ENCODE measurements around the gene USP9X.
"Not testable (repeated sequence)": the region's sequence is repeated elsewhere in the genome, so short reads cannot be mapped to it uniquely, and the experiment has no call there.

Gene USP9X

DNA sequence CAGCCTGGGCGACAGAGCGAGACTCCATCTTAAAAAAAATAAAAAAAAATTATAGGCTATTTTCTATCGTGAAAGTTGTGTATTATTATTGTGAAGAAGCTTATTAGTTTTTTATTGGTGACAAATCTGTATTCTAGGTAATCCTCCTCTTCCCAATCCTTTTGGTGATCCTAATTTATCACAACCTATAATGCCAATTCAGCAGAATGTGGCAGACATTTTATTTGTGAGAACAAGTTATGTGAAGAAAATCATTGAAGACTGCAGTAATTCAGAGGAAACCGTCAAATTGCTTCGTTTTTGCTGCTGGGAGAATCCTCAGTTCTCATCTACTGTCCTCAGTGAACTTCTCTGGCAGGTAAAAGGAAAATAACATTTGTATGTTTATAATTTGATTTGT lies 139.4 kb downstream of the USP9X start:
- no peak for DNase-seq

DNA sequence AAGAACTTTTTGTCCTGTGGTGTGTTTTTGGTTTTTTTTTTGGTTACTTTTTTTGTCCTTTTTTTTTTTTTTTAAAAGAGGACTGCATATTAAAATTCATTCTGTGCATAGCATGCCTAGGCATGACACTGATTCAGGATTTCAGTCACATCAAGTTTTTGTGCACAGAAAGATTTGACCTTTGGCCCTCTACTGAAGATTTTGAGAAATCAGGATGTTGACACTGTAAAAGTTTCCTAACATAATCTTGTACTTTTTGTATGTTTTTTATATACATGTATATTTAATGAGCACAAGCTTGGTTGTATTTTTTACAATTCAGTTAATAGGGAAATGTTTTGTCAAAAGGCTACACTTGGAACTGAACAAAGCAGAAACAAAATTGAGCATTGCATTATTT lies 148.7 kb downstream of the USP9X start:
- DNase-seq = no peak

DNA sequence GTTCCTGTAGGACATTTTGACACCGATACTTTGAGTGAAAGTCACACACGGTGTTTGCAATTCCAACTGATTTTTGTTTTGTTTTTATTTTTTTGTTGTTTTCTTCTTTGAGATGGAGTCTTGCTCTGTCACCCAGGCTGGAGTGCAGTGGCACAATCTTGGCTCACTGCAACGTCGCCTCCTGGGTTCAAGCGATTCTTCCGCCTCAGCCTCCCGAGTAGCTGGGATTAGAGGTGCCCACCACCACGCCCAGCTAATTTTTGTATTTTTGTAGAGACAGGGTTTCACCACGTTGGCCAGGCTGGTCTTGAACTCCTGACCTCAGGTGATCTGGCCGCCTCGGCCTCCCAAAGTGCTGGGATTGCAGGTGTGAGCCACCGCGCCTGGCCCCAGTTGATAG lies 149.2 kb downstream of the USP9X start:
- not testable (repeated sequence) for DNase-seq

DNA sequence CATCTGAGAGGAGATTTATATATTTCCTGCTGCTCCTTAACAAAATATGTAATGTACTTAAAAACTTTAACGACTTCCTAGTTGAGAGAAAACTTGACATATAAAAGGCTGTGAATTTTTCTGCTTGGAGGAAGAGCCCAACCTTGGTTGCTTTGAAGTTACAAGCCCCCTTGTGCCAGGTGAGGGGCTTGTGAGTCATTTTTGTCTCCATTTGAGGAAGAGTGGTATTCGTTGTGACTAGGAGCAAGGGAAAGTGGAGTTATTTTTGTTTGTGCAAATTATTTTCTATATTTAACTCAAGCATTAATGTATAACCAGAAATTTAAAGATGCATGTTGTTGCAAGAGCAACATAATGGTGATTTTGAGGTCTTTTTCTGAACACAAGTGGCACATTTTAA lies 149.7 kb downstream of the USP9X start:
- DNase-seq = no peak

DNA sequence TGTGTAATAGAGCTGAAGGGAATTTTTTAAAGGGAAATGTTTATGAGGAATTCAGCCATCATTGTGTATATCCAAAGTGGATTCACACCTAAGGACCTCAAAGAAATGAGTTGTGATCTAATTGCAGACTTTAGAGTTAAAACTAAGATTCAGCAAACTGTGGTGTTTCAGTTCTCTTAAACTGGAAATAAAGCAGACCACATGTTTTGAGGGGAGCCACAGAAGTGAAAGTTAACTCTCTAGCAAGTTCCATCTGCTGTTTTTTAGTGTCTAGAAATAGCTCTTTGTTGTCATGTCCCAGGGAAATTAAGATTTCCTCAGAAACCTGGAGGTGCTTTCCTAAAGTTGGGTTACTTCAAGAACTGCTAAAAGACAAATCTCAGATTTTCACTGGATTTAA lies 151.4 kb downstream of the USP9X start:
- no peak for DNase-seq

DNA sequence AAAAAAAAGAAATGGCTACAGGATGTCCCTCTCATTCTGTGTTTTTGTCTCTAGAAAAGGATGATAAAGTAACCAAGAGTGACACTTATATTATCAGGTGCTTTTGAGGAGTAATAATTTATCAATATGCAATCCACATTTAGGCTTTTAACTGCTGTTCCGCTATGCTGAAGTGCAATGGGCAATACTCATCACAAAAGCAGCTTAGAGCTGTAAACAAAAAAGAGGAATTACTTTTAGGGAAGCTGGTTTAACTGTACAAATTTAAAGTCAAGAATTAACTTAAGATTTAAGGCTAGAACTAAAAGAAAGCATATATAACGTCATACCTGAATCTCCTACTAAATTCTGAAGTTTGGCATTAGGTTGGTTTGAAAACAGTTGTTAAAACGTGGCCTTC lies 155.3 kb downstream of the USP9X start:
- DNase-seq = no peak

DNA sequence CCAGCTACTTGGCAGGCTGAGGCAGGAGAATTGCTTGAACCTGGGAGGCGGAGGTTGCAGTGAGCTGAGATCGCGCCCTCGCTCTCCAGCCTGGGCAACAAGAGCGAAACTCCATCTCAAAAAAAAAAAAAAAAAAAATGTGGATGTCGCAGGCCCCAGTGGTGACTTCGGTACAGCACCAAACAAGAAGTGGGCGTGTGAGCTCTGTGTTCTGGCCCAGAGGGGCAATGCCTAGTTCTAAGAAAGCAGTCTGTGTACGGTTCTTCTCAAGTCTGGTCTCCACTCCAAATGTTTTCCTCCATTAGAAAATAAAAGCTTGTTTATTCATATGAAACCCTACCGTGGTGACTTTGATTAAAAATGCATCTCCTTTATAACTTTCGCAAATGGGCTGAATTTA lies 156.7 kb downstream of the USP9X start:
- no peak for DNase-seq

DNA sequence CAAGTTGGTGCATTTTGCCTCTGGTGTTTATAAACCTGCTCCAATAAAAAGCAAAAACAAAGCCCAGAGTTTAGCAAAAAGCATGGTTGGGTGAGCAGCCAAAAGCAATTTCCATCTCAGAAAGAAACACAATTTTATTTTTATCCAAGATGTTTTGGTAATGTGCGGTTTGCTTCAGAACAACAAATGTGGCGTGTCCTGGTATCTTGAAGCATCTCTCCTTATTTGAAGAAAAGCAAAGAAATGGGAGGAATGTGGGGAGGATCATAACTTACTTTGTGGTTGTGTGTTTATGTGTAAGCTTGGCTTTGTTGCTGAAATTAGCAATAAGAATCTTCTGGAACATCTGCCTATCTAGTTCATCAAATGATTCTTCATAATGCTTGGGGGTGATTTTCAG lies 160.4 kb downstream of the USP9X start:
- DNase-seq = no peak

DNA sequence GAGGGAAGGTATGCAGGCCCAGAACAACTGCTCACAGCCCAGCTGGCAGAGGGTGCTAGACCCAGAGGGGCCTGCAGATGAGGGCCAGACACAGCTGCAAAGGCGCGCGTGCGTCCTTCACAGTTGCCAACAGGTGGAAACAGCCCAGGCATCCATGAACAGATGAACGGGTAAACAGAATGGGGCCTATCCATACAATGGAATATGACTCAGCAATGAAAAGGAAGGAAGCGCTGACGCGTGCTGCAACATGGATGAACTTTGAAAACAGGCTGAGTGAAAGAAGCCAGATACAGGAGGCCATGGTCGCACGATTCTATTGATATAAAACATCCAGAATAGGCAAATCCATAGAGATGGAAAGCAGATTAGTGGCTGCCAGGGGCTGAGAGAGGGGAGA lies 165.6 kb downstream of the USP9X start:
- DNase-seq = no peak

DNA sequence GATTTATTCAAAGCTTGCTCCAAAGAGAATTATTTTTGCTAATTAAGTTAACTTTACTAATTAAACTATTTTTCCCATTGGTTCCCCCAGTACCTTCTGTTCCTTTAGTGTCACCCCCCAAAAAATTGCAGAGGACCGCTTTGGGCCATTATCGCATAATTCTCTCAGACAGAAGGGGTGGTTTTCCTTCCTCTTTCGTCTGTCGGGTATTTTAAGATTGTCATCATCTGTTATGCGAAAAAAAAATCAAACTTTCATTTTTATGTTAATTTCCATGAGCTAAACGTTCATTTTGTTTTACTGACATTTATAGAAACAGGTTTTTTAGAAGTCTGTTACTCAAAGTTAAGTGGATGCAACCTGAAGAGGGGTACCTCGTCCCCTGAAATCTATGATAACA lies 172.6 kb downstream of the USP9X start:
- no peak for DNase-seq

DNA sequence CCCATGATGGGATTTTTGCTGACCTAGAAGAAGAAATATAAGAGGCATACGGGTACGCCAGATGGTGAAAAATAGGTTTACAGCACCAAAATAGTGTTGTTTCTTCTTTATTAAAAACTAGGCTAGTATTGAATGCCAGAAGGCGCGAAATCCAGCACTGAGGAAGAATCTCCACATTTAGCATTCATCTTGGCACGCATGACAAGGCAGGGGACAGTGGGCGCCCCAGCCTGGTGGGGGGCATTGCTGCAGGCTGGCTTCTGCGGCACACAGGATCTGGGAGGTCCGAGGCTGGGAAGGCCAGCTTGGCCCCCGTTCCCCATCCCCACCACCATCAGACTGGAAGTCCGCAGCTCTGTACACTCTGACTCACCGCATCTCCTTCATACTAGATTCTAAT lies 173.0 kb downstream of the USP9X start:
- DNase-seq = no peak

DNA sequence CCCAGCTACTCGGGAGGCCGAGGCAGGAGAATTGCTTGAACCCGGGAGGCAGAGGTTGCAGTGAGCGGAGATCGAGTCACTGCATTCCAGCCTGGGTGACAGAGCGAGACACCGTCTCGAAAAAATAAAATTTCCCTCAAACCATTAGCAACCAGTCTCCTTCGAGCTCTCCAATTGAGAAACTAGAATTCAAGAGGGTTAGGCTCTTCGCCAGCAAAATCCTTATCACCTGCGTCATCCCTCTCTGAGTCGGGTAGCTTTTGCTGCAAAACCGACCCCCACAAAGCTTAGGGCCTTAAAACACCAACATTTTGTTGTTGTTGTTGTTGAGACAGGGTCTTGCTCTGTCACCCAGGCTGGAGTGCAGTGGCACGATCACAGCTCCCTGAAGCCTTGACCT lies 173.6 kb downstream of the USP9X start:
- DNase-seq = no peak

DNA sequence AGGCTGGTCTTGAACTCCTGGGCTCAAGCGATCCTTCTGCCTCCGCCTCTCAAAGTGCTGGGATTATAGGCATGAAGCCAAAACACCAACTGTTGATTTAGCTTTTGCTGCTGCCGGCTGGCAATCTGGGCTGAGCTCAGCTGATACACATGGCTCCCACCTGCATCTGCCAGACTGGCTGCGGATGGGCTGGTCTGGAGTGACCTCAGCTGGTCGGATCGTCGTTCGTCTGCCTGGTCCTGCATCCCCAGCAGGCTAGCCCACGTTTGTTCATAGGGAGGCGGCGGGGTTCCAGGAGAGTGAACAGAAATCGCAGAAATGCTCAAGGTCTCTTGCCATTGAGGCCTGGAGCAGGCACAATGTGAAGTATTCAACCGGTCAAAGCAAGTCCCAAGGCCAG lies 174.3 kb downstream of the USP9X start:
- no peak for DNase-seq

DNA sequence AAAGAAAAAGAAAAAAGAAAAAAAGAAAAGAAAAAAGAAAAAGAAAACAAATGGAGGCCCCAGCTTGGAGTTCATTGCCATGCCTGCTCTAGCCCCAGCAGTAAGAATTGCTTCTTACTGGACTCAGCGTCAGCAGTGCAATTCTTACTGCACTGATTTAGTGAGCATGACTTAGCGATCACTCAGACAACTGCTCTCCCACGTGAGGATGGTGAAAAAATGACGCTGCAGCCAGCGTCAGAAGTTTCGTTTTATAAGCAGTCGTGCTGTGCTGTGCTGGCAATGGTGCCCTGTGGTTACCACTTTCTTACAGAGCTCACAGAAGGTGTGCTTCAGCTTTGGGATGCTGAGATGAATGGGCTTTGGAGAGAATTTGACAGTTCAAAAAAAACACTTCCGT lies 180.4 kb downstream of the USP9X start:
- peak in 5 of 6 experiments; percentile 2 to 49 (median 14) for DNase-seq

DNA sequence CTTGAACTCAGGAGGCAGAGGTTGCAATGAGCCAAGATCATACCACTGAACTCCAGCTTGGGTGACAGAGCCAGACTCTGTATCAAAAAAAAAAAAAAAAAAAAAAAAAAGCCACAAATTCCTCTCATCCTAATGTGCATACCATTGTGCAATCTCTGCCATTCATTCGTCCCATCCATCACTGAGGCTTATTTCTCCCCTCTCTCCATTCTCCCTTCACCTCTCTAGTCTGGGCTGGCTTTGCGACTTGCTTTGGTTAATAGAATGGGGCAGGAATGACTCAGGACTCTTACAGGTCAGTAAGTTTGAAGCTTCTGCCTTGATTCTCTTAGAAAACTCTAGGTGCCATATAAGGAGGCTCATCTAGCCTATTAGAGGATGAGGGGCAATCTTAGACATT lies 188.4 kb downstream of the USP9X start:
- DNase-seq = no peak

DNA sequence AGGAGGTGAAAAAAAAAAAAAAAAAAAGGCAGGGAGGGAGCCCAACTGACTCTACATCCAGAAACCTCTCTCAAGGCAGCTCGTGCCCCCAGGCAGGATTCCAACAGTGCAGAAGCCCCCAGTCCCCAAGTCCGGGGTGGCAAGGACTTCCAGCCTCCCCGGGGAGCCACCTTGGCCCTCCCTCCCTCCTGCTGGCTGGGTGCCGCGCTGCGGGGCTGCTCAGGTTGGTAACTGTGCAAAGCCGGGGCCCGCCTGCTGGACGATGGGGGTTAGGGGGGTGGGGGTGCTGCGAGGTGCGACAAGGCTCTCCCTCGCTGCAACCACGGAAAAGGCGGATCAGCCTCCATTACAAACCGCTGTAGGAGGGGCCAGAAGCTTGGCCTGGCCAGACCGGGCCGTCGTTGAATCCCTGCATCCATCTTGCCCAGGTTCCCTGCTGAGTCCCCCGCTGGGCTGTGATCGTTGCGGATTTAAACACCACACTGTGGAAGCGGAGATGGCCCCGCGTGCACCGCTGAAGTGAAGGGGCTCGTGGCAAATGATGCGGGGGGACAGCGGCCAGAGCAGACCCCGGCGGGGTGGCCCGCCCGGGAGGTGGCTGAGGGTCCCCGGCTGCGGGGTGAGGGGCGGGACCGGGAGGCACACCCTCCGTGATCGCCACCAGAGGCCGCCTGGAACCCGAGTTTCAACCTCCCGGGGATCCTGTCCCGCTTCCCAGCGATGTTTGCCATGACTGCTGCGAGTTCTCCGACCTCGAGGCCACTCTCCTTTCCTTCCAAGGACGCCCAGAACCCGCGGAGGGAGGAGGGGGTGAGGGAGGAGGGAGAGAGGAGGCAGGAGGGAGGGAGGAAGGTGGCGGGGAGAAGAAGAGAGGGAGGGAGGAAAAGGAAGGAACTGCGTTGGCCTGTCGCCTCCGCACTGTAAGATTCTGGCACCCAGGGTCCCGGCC lies 190.7 kb downstream of the USP9X start:
- DNase-seq = peak in 4 of 6 experiments; percentile 25 to 40 (median 39)

DNA sequence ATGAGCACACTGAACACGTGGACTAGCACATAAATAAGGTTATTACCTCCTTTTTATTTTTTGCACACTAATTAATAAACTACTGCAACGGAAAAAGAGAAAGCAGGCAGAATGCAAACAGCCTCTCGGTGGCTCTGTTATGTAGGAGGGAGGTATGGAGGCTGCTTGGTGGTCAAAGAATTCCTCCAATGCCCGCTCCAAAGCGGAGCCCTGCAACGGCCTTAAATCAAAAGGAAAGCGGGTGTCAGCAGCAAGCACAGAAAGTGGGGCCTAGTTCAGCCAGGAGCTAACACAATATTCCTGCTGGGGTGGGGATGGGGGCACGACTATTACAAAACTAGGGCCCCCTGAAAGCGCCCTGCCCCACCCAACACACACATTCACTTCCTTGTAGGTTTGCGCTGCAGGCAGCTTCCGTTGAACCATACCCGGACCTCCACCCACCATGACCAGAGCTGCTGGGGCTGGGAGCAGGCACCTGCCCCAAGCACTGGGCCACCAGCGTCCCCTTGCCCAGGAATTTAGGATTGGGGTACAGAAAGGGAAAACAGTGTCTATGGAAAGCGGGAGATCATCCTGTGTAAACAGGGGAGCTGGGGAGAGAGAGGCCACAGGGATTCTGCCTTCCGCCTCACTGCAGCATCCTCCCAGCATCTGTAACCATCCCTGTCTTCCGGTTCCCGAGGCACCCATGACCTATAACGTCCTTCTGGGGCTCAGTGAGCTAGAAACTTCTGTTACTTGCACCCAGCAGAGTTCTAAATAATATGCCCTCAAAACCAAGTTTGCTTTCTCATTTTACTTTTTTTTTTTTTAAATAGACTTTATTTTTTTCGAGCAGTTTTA lies 191.6 kb downstream of the USP9X start:
- peak in 2 of 6 experiments; percentile 5 to 18 for DNase-seq

DNA sequence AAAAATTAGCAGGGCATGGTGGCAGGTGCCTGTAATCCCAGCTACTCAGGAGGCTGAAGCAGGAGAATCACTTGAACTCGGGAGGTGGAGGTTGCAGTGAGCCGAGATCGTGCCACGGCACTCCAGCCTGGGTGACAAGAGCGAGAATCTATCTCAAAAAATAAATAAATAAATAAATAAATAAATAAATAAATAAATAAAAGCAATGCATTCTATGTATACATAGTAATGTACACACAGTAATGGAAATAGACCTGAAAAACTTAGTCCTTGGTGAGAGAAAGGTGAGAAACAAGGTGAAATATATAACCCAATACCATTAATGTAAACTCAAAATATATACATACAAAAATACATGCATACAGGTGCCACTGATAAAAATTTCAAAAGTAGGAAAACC lies 197.1 kb downstream of the USP9X start:
- not testable (repeated sequence) for DNase-seq

DNA sequence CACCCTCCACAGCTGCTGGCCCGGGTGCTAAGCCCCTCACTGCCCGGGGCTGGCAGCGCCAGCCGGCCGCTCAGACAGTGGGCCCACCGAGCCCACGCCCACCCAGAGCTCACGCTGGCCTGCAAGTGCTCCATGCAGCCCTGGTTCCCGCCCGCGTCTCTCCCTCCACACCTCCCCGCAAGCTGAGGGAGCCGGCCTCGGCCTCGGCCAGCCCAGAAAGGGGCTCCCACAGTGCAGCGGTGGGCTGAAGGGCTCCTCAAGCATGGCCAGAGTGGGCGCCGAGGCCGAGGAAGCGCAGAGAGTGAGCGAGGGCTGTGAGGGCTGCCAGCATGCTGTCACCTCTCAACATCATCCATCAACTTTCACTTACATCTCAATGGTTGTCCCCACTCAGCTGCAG lies 200.7 kb downstream of the USP9X start:
- DNase-seq = not testable (repeated sequence)
